ENCODE measurements around the gene CPNE2. TPM values are rescaled to one million over a fixed set of nuclear protein-coding genes. Genes with fewer than 3 reads are reported as not detected.

CPNE2 gene
- total and polyA plus RNA-seq, 10 of the 15 experiments (the other 5 are each of a cell fraction or from before 2014, with no cell fraction given) = 3.1 to 22.1 (median 9.9) TPM

GRCh38 chr16:57043248-57043647 is 49.1 kb upstream of the CPNE2 start:
- in situ Hi-C loops (cut with MboI) (loop anchor here (5.0 kb wide), 2 partner anchors 71 to 176 kb away; partner anchors contain the start of gene SLC12A3), intact Hi-C loops (cut with micrococcal nuclease; ENCODE audit: unreplicated experiment) (loop anchor here (5.0 kb wide), 1 partner anchor 41 kb away; no protein-coding TSS in a partner anchor)
- Histone ChIP-seq H3K4me3 (no peak overlapping the region), H3K4me2 (ENCODE audit: control insufficient read depth, insufficient read depth) (peak overlapping the region; percentile 75), H3K27me3 (replicated peaks in 1 of 2; ENCODE audit: control insufficient read depth in 2 of 2, insufficient read depth in 2 of 2, low read length in 1 of 2) (no peaks in the 10 kb centered on the region), H3K79me2 (ENCODE audit: control insufficient read depth, insufficient read depth, low read length) (peaks cover 1% of the 10 kb centered on the region; the same call in 1 of the 2 replicates), H4K20me1 (ENCODE audit: control insufficient read depth, insufficient read depth) (no peaks in the 10 kb centered on the region), H3K27ac (ENCODE audit: control insufficient read depth, insufficient read depth) (peak overlapping the region; percentile 78), H3K36me3 (ENCODE audit: control insufficient read depth in 2 of 2, insufficient read depth in 2 of 2, low read length in 1 of 2) (peaks cover 7 to 20% of the 10 kb centered on the region in 2 experiments), H2AFZ (ENCODE audit: control insufficient read depth, low read depth, low read length) (no peak overlapping the region), H3K9me3 (replicated peaks; ENCODE audit: control insufficient read depth, insufficient read depth, low read length) (no peaks in the 10 kb centered on the region; the same call in 2 of the 3 replicates), H3K9ac (ENCODE audit: control insufficient read depth, insufficient read depth, low read length) (peak overlapping the region; percentile 46; the same call in 1 of the 2 replicates), H3K4me1 (ENCODE audit: control insufficient read depth, insufficient read depth, low read length) (peaks cover 93% of the 10 kb centered on the region)
- DNase-seq (ENCODE audit: low read depth, low spot score) = no peak
- ChIA-PET POLR2A (interaction anchor here (1.0 to 6.0 kb wide), 5 partner anchors 28 to 130 kb away, joined by 3 to 104 read pairs (median 4); partner anchors contain the start of gene NLRC5), CTCF (interaction anchor here (2.7 to 7.8 kb wide), 3 partner anchors 55 to 75 kb away, joined by 20 to 155 read pairs (median 31); partner anchors contain the start of genes CETP and NLRC5), RAD21 (ENCODE audit: unreplicated experiment) (interaction anchor here (1.7 to 6.0 kb wide), 8 partner anchors 31 to 78 kb away, joined by 6 to 108 read pairs (median 42); partner anchors contain the start of gene NLRC5), SMC1A (ENCODE audit: uncharacterized antibody, unreplicated experiment) (interaction anchor here (0.6 to 6.8 kb wide), 4 partner anchors 58 to 480 kb away, joined by 3 to 111 read pairs (median 58); partner anchors contain the start of gene NLRC5)
- no peak for ATAC-seq
- TF ChIP-seq CREB1 (IDR thresholded peaks at IDR 0.05; ENCODE audit: low read depth) = no peak
- TF ChIP-seq NFYA (IDR thresholded peaks at IDR 0.05; ENCODE audit: borderline replicate concordance, low read depth, low read length) = no peak
- no peak for TF ChIP-seq E2F4 (IDR thresholded peaks at IDR 0.05; ENCODE audit: low read depth, low read length)
- no peak for TF ChIP-seq SREBF2 (IDR thresholded peaks at IDR 0.05; ENCODE audit: low read length)
- no peak for TF ChIP-seq YBX1 (IDR thresholded peaks at IDR 0.05)
- no peak for TF ChIP-seq SPI1 (IDR thresholded peaks at IDR 0.05; ENCODE audit: borderline replicate concordance, insufficient read depth, low read depth, low read length)
- TF ChIP-seq ZNF274 (IDR thresholded peaks at IDR 0.05; ENCODE audit: insufficient read depth, insufficient read length) = no peak
- TF ChIP-seq MTA2 (IDR thresholded peaks at IDR 0.05; ENCODE audit: low read depth) = no peak
- TF ChIP-seq MTA3 (IDR thresholded peaks at IDR 0.05; ENCODE audit: borderline replicate concordance, low read length) = no peak
- TF ChIP-seq BCLAF1 (IDR thresholded peaks at IDR 0.05) = no peak
- TF ChIP-seq PBX3 (IDR thresholded peaks at IDR 0.05; ENCODE audit: insufficient replicate concordance, low read depth, low read length) = no peak
- TF ChIP-seq, protein P1, sequence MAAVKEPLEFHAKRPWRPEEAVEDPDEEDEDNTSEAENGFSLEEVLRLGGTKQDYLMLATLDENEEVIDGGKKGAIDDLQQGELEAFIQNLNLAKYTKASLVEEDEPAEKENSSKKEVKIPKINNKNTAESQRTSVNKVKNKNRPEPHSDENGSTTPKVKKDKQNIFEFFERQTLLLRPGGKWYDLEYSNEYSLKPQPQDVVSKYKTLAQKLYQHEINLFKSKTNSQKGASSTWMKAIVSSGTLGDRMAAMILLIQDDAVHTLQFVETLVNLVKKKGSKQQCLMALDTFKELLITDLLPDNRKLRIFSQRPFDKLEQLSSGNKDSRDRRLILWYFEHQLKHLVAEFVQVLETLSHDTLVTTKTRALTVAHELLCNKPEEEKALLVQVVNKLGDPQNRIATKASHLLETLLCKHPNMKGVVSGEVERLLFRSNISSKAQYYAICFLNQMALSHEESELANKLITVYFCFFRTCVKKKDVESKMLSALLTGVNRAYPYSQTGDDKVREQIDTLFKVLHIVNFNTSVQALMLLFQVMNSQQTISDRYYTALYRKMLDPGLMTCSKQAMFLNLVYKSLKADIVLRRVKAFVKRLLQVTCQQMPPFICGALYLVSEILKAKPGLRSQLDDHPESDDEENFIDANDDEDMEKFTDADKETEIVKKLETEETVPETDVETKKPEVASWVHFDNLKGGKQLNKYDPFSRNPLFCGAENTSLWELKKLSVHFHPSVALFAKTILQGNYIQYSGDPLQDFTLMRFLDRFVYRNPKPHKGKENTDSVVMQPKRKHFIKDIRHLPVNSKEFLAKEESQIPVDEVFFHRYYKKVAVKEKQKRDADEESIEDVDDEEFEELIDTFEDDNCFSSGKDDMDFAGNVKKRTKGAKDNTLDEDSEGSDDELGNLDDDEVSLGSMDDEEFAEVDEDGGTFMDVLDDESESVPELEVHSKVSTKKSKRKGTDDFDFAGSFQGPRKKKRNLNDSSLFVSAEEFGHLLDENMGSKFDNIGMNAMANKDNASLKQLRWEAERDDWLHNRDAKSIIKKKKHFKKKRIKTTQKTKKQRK (IDR thresholded peaks at IDR 0.05; ENCODE audit: low read depth, low read length) = no peak
- WGBS (ENCODE audit: insufficient coverage, insufficient replicate concordance, low lambda C conversion rate, missing lambda C conversion rate) = 42% methylated on average over 9 of the region's 9 CpGs
- no TSS peak for BruUV-seq (replicated peaks)
- no peak for FAIRE-seq
